DOHH2 (cell line): ENCODE data around the gene RAP1B.

Experiments used
- H3F3A ChIP-seq: fragments of 200-600 bp; sonication (generic), shearing (Covaris generic); 2 replicates; pipeline ENCODE4 v1.6.0; 2016; ENCODE audit warnings: antibody characterized with exemption, mild to moderate bottlenecking; ENCODE audit not compliant: control insufficient read depth, insufficient read depth
- H3K27ac ChIP-seq: fragments of 200-600 bp; sonication (generic); 2 replicates; pipeline ENCODE4 v1.5.1; 2014; ENCODE audit warnings: low read depth, mild to moderate bottlenecking, low read length, moderate library complexity
- H3K27me3 ChIP-seq: fragments of 200-600 bp; sonication (generic); 2 replicates; pipeline ENCODE4 v1.6.1; 2014; ENCODE audit warnings: mild to moderate bottlenecking, low read length, mixed read lengths; ENCODE audit not compliant: control insufficient read depth
- H3K36me3 ChIP-seq: fragments of 200-600 bp; sonication (generic); 2 replicates; pipeline ENCODE4 v1.6.1; 2014; ENCODE audit warnings: mild to moderate bottlenecking, low read length, moderate library complexity, mixed read lengths; ENCODE audit not compliant: control insufficient read depth
- H3K4me1 ChIP-seq: fragments of 200-600 bp; sonication (generic); 2 replicates; pipeline ENCODE4 v1.6.1; 2014; ENCODE audit warnings: mild to moderate bottlenecking, low read length, mixed read lengths; ENCODE audit not compliant: control insufficient read depth
- H3K4me2 ChIP-seq: fragments of 200-600 bp; sonication (generic); 2 replicates; pipeline ENCODE4 v1.6.0; 2014; ENCODE audit warnings: mild to moderate bottlenecking, low read length, moderate library complexity
- H3K4me3 ChIP-seq: fragments of 200-600 bp; sonication (generic); 2 replicates; pipeline ENCODE4 v1.5.1; 2014; ENCODE audit warnings: mild to moderate bottlenecking, low read length, mixed read lengths
- H3K79me2 ChIP-seq: fragments of 200-600 bp; sonication (generic); 2 replicates; pipeline ENCODE4 v1.6.1; 2014; ENCODE audit warnings: mild to moderate bottlenecking, low read length, mixed read lengths; ENCODE audit not compliant: control insufficient read depth
- H3K9me2 ChIP-seq: fragments of 200-600 bp; sonication (generic); replicated peaks from 2 replicates; pipeline ENCODE4 v1.6.1; 2014; ENCODE audit warnings: mild to moderate bottlenecking, low read length, mixed read lengths; ENCODE audit not compliant: control insufficient read depth
- H3K9me3 ChIP-seq: fragments of 200-600 bp; sonication (generic); 2 replicates; pipeline ENCODE4 v1.6.1; 2014; ENCODE audit warnings: antibody characterized with exemption, low read length, mixed read lengths; ENCODE audit not compliant: control insufficient read depth, insufficient read depth
- H4K20me1 ChIP-seq: fragments of 200-600 bp; sonication (generic); 2 replicates; pipeline ENCODE4 v1.6.0; 2014; ENCODE audit warnings: low read depth, mild to moderate bottlenecking, antibody characterized with exemption, low read length, moderate library complexity; ENCODE audit not compliant: control insufficient read depth, insufficient read depth
- CTCF ChIP-seq: fragments of 200-600 bp; sonication (generic); IDR thresholded peaks from one replicate; pipeline ENCODE4 v1.5.1; 2014; ENCODE audit warnings: antibody characterized with exemption, mild to moderate bottlenecking, low read depth, low read length; ENCODE audit not compliant: poor library complexity, severe bottlenecking
- EZH2phosphoT487 ChIP-seq: fragments of 200-600 bp; sonication (generic); IDR thresholded peaks from 2 replicates; pipeline ENCODE4 v1.6.1; 2017; ENCODE audit warnings: borderline replicate concordance, mild to moderate bottlenecking, antibody characterized with exemption, low read length, moderate library complexity, mixed read lengths

Gene RAP1B

DNA sequence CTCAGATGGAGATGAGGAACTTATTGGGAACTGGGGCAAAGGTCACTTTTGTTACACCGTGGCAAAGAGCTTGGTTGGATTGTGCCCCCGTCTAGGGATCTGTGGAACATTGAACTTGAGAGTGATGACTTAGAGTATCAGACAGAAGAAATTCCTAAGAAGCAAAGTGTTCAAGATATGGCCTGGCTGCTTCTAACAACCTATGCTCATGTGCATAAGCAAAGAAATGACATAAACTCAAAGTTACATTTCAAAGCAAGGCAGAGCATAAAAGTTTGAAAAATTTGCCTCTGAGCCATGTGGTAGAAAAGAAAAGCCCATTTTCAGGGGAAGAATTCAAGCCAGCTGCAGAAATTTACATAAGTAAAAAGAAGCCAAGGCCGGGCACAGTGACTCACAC, 21.5 kb upstream of the RAP1B start:
- Histone ChIP-seq H3K9me3 (peaks cover 24% of the 10 kb centered on the region; the same call in 1 of the 2 replicates), H3K79me2 (no peaks in the 10 kb centered on the region), H3K4me3 (no peak overlapping the region), H4K20me1 (no peaks in the 10 kb centered on the region), H3K27me3 (no peaks in the 10 kb centered on the region), H3K36me3 (no peaks in the 10 kb centered on the region), H3F3A (peaks cover 3% of the 10 kb centered on the region; the same call in 1 of the 2 replicates), H3K9me2 (no peaks in the 10 kb centered on the region), H3K4me2 (no peak overlapping the region), H3K4me1 (peaks cover 41% of the 10 kb centered on the region), H3K27ac (no peak overlapping the region)
- no peak for TF ChIP-seq CTCF
- TF ChIP-seq EZH2phosphoT487: no peak

- Histone ChIP-seq H3K4me1 (peaks cover 59% of the 10 kb centered on the region), H3K9me2 (no peaks in the 10 kb centered on the region), H3K4me3 (peak overlapping the region; percentile 66), H4K20me1 (no peaks in the 10 kb centered on the region), H3K27me3 (no peaks in the 10 kb centered on the region), H3F3A (peaks cover 3% of the 10 kb centered on the region; the same call in 1 of the 2 replicates), H3K4me2 (peak overlapping the region; percentile 78), H3K27ac (peak overlapping the region; percentile 76), H3K36me3 (no peaks in the 10 kb centered on the region), H3K79me2 (no peaks in the 10 kb centered on the region), H3K9me3 (peaks cover 24% of the 10 kb centered on the region; the same call in 1 of the 2 replicates)
- no peak for TF ChIP-seq EZH2phosphoT487
- TF ChIP-seq CTCF: no peak
These were observed 18.8 kb upstream of the RAP1B start for GRCh38 chr12:68591734-68592418.

DNA sequence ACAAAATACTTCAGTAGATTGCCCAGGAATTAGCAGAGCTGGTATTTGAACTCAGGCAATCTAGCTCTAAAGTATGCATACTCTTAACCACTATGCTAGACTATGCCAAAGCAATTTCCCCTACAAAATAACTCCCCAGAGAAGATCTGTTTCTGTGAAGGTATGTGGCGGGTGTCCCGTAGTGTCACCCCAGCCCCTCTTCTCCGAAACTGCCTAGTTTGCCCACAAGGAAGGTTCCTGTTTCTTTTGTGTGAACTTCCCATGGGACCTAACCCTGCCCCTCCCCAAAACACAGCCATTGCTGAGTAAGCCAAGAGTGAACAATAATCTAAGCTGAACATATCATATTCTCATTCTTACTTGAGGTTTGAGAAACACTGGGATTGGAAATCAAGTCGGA, 15.5 kb upstream of the RAP1B start:
- H3K9me2 ChIP-seq: no peaks in the 10 kb centered on the region
- H3K4me3 ChIP-seq: no peak overlapping the region
- no peaks in the 10 kb centered on the region for H3K79me2 ChIP-seq
- peaks cover 3% of the 10 kb centered on the region; the same call in 1 of the 2 replicates for H3F3A ChIP-seq
- H3K27ac ChIP-seq: no peak overlapping the region
- H3K27me3 ChIP-seq: no peaks in the 10 kb centered on the region
- TF ChIP-seq EZH2phosphoT487 (no peak), CTCF (no peak)
- H3K4me2 ChIP-seq: no peak overlapping the region
- H4K20me1 ChIP-seq: no peaks in the 10 kb centered on the region
- no peaks in the 10 kb centered on the region for H3K36me3 ChIP-seq
- H3K4me1 ChIP-seq: peaks cover 54% of the 10 kb centered on the region
- peaks cover 11% of the 10 kb centered on the region; the same call in 1 of the 2 replicates for H3K9me3 ChIP-seq
